ENCODE data around the gene ZDHHC4.

ZDHHC4 gene

GRCh38 chr7:6607651-6608051, 30.4 kb downstream of the ZDHHC4 start:
- no peak for TF ChIP-seq POLR2A (IDR thresholded peaks at IDR 0.05; ENCODE audit: low read length)
- no peak for TF ChIP-seq GATA1 (IDR thresholded peaks at IDR 0.05; ENCODE audit: low read depth, low read length)
- DNase-seq: no peak

- TF ChIP-seq GATA1 (IDR thresholded peaks at IDR 0.05; ENCODE audit: low read depth, low read length): no peak
- no peak for TF ChIP-seq POLR2A (IDR thresholded peaks at IDR 0.05; ENCODE audit: low read length)
- no peak for DNase-seq
Observed at GRCh38 chr7:6608081-6608480, 30.8 kb downstream of the ZDHHC4 start.

- TF ChIP-seq POLR2A (IDR thresholded peaks at IDR 0.05; ENCODE audit: low read length): no peak
- no peak for TF ChIP-seq GATA1 (IDR thresholded peaks at IDR 0.05; ENCODE audit: low read depth, low read length)
Observed at GRCh38 chr7:6608794-6609193, 31.5 kb downstream of the ZDHHC4 start.

GRCh38 chr7:6612819-6613218, 35.6 kb downstream of the ZDHHC4 start:
- no peak for TF ChIP-seq GATA1 (IDR thresholded peaks at IDR 0.05; ENCODE audit: low read depth, low read length)
- TF ChIP-seq POLR2A (IDR thresholded peaks at IDR 0.05; ENCODE audit: low read length): no peak
- no peak for DNase-seq

More at GRCh38 chr7:6608794-6609193, 31.5 kb downstream of the ZDHHC4 start:
- no peak for DNase-seq

- DNase-seq: no peak
- TF ChIP-seq POLR2A (IDR thresholded peaks at IDR 0.05; ENCODE audit: low read length): no peak
Observed at GRCh38 chr7:6613706-6614105, 36.5 kb downstream of the ZDHHC4 start.

GRCh38 chr7:6614953-6615722, 37.9 kb downstream of the ZDHHC4 start, which contains the start of gene ZNF853:
TSS of gene ZNF853 (plus strand) at chr7:6615610. CDS start at chr7:6616175, 565 bp downstream.
- DNase-seq: no peak
- no peak for TF ChIP-seq GATA1 (IDR thresholded peaks at IDR 0.05; ENCODE audit: low read depth, low read length)
- no peak for TF ChIP-seq POLR2A (IDR thresholded peaks at IDR 0.05; ENCODE audit: low read length)

GRCh38 chr7:6615723-6616555, 38.7 kb downstream of the ZDHHC4 start:
- TF ChIP-seq GATA1 (IDR thresholded peaks at IDR 0.05; ENCODE audit: low read depth, low read length): no peak
- no peak for TF ChIP-seq POLR2A (IDR thresholded peaks at IDR 0.05; ENCODE audit: low read length)
- no peak for DNase-seq

GRCh38 chr7:6616854-6617643, 39.8 kb downstream of the ZDHHC4 start:
- no peak for TF ChIP-seq POLR2A (IDR thresholded peaks at IDR 0.05; ENCODE audit: low read length)
- no peak for TF ChIP-seq GATA1 (IDR thresholded peaks at IDR 0.05; ENCODE audit: low read depth, low read length)
- DNase-seq: no peak

GRCh38 chr7:6618621-6619020, 41.4 kb downstream of the ZDHHC4 start:
- no peak for DNase-seq
- no peak for TF ChIP-seq POLR2A (IDR thresholded peaks at IDR 0.05; ENCODE audit: low read length)
- TF ChIP-seq GATA1 (IDR thresholded peaks at IDR 0.05; ENCODE audit: low read depth, low read length): no peak

- DNase-seq: no peak
- no peak for TF ChIP-seq GATA1 (IDR thresholded peaks at IDR 0.05; ENCODE audit: low read depth, low read length)
- TF ChIP-seq POLR2A (IDR thresholded peaks at IDR 0.05; ENCODE audit: low read length): no peak
Observed at GRCh38 chr7:6619961-6620360, 42.7 kb downstream of the ZDHHC4 start.

GRCh38 chr7:6621195-6622133, 44.2 kb downstream of the ZDHHC4 start:
- DNase-seq: no peak
- TF ChIP-seq GATA1 (IDR thresholded peaks at IDR 0.05; ENCODE audit: low read depth, low read length): no peak
- TF ChIP-seq POLR2A (IDR thresholded peaks at IDR 0.05; ENCODE audit: low read length): no peak

GRCh38 chr7:6622134-6622710, 45.0 kb downstream of the ZDHHC4 start:
- DNase-seq: no peak
- no peak for TF ChIP-seq GATA1 (IDR thresholded peaks at IDR 0.05; ENCODE audit: low read depth, low read length)
- no peak for TF ChIP-seq POLR2A (IDR thresholded peaks at IDR 0.05; ENCODE audit: low read length)
